NCI-H128 (cell line): ENCODE data around the gene KRT36.

Source experiments
- DNase-seq: peaks from one replicate; lab custom pipeline; 2025; ENCODE audit not compliant: unreplicated experiment; lab: John Stamatoyannopoulos, UW

Gene KRT36

GRCh38 chr17:41504246-41504977, 14.7 kb upstream of the KRT36 start:
- DNase-seq, result no peak

- DNase-seq, result no peak
These were observed 13.5 kb upstream of the KRT36 start for GRCh38 chr17:41503202-41503601.

DNA sequence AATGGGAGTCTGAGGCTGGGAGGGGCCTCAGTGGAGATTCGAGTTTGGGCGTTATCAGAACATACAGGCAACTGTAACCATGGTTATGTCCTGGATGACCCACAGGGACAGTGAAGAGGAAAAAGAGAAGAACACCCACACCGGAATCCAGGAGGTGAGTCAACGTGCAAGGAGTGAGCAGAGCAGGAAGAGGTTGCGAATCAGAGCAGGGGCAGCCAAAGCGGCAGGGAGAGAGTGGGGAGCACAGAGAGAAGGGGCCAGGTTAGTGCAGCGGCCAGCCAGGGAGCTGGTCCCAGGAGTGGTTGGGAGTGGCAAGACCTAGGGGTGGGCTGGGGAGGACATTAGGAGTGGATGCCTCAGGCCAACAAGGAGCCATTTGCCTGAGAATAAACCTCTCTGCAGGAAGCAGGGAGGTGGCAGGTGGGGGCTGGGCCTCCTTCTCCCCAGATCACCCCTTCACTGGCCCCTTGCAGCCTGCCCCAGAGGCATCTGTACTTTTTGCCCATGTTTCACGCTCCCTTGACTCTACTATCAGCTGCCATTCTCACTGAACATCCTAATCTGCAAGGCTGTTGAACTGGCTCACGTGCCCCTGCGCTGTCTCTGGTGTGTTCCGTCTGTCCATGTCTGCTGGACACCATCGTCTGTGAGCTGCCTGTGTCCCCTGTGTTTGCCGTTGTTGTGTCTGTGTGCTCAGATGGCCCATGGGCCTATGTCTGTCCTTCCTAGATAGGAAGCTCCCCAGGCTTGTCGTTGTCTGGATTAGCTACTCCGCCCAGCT, 10.6 kb upstream of the KRT36 start:
- no peak for DNase-seq

DNA sequence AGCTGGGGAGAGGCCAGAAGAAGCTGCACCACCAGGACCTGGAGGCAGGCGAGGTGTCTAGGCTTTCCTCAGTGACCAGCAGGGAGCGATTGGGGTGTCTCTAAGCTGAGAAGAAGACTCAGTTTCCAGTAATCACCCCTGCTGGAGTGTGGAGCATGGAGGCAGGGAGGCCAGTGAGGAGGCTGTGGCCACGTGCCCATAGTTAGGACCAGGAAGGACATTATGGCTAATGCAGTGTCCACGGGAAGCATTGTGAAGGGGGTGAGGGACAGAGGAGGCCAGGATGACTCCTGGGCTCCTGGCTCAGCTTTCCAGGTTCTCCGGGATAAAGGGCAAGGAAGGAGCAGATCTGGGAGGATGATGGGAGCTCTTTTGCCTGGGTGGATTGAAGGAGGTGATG, 10.0 kb upstream of the KRT36 start:
- no peak for DNase-seq

- DNase-seq, result no peak
These were observed 8.6 kb upstream of the KRT36 start for GRCh38 chr17:41498276-41498675.

DNA sequence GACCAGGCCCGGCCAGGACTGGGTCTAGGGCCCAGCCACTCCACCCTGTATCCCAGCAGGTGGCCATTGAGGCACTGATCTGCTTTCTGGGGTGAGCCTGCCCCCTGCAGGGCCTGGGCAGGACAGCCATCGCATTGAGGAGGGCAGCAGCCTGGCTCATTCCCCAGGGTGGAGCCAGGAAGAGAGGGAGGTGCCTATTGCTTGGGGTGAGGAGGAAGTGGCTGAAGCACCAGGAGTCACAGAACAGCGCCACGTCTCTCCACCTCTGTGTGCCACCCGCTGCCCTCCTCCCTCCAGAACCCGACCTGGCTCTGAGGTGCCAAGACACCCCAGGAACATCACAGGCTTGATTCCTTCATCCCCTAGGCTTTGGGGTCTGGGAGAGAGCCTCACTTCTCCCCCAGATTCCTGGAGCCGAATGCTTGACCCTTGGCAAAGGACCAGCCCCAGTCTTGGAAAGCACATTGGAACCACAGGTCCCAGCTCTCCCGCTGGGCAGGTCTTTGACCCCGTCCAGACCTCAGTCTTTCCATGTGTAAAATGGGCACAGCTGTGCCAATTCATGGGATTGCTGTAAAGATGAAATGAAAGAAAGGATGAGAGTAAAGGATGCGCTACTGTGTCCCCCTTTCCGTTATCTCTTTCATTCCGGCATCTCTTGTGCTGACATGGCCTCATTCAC, 7.2 kb upstream of the KRT36 start:
- DNase-seq, result no peak

DNA sequence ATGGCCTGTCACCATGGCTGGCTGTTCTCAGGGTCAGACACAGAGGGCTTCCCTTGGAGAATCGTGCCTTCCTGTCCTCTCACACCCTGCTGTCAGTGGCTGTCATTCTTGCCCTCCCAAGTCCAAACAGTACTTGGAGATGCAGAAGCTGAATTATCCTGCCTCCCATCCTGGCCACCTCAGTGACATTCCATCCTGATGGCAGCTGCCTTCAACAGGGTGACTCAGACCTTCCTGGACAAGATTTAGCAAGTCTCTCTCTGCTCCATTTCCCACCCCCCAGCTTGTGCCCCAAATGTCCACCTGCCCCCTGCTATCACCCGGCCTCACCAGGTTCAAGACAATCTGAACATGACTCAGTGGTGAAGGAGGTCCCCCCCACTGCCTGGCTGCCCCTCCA, 4.8 kb upstream of the KRT36 start:
- DNase-seq, result no peak

DNA sequence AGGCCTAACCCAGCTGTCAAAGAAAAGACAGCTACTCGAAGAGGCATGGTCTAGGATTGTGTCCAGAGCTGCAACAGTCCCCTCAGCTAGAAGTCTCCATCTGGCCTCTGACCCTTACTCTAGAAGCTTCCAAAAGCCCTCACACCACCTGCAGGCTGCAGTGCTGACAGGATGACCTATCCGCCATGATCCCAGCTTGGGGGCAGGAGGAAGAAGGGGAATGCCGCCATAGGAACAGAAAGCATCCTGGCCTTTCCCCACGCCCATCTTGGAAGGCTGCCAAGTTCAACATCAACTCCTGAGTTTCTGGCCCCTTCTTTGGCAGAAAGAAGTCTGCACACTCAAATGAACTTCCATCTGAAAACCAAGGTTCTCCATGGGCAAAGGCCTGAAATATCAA, 3.1 kb upstream of the KRT36 start:
- no peak for DNase-seq

DNA sequence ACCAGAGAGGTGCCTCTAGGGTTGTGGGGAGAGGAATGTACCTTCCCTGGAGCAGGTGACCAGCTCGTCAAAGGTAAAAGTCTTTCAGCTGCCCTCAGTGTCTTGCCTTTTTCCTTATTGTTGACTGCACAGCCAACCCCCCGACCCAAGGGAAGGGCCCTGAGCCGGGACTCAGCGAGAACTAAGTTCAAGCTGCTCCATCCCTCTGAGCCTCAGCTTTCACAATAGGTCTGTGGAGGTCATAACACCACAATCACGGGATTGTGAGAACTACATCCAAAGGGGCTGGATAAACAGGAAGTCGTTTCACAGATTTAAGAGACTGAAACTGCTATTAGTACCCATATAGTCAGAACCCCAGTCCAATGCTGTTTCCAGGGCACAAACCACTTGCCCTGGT, 2.6 kb upstream of the KRT36 start:
- DNase-seq, result no peak

- no peak for DNase-seq
These were observed 1.8 kb upstream of the KRT36 start for GRCh38 chr17:41491476-41491875.

- no peak for DNase-seq
These were observed 585 bp upstream of the KRT36 start for GRCh38 chr17:41490000-41490990.

GRCh38 chr17:41486809-41487530, 2.7 kb downstream of the KRT36 start:
- DNase-seq, result no peak

- no peak for DNase-seq
These were observed 3.4 kb downstream of the KRT36 start for GRCh38 chr17:41486316-41486715.

DNA sequence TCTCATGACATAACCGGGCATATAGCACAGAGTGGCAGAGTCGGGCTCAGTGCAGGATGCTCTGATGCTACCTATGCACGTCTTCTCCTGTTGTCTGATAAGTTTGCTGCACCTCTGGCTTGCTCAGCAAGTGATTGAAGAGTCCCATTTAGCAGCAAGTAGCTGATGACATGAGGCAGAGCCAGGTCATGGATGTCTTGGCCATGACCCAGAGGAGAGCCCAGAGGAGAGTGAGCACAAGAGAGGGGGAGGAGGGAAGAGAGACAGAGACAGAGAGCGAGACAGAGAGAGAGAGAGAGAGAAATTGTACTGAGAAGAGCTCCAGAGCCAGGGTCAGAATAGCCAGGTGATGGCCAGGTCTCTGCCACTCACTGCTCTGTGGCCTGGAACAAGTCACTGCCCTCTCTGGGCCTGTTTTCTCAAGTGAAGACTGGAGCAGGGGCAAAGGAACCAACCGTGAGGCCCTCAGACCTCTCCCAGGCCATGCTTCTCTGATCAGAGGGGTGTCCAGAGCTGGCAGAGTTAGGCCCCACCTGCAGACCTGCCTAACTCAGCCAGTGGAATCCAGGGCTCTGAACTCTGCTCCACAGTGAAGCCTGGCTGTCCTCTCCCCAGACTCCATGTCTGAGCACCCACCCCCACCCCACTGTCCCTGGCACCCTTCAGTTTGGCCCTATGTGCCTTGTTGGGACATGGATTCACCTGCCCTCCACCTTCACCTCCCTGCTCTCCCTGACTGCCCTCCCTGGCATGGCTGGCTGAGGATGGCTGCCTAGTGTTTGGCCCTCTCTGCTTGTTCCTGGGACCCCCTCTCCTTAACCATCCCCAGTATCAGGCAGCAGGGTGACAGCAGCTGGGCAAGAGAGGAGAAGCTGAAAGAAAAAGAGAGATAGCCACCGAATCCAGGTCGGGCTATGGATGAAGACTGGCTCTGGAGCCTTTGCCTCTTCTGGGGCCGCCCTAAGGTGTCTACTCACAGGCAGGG, 4.5 kb downstream of the KRT36 start:
- DNase-seq, result no peak

DNA sequence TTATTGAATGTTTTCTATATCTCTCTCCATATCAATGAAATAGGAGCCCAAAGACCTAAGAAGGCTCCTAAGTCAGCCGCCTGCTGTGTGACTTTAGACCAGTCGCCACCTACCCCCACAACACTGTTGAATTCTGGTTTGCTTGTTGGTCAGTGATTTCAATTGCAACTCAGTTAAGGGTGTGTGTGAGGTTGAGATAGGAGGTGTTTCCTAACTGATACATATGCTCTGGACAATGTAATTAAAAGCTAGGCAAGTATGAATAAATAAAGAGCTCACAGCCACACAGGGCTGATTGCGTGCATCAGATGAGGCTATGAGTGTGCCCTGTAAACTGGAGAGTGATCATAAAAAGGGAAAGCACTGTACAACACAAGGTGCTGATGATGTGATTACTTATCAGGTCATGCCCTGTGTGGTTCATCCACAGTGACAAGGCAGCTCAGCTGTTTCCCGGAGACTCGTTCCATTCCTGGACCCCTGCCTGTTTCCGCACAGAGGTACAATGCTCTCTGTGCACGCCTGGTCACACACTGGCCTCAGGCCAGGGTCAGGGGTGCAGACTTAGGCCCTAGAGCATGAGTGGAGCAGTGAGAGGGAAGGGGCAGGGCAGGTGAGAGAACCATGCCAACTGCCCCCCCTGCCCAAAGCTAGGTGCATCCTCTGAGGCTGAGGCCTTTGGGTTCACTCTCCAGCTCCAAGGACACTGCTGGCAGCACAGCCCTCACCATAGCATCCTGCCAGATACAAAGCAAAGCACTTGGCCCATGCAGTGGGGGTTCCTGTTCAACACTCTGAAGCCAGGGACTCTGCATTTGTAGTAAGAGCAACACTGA, 5.5 kb downstream of the KRT36 start:
- DNase-seq, result no peak

DNA sequence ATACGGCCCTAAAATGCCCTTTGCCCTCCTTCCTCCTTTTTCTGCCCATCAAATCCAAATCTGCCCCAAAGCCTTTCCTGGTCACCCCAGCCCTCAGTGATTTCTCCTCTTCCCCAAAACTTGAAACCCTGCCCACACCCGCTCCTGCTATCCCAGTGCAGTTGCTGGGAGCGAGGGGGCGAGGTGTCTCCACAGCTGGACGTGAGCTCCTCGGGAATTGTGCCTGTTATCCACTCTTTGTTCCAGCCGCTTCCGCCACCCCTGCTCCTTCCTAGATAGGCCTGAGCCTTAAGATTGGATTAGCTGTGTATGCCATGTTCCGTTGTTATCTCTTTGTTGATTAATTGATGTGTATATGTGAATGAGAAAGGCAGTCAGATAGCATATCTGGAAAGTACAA, 6.2 kb downstream of the KRT36 start:
- no peak for DNase-seq

- no peak for DNase-seq
These were observed 8.7 kb downstream of the KRT36 start, which contains the start of gene KRT35 for GRCh38 chr17:41481036-41481435. Gene KRT35 (minus strand): TSS chr17:41481151. CDS start chr17:41481097, 54 bp downstream.

GRCh38 chr17:41480581-41480980, 9.1 kb downstream of the KRT36 start:
- no peak for DNase-seq
